Hepatocyte (in vitro differentiated cells): ENCODE measurements around the gene STAT5A. TPM values are rescaled to one million over a fixed set of nuclear protein-coding genes. Genes with fewer than 3 reads are reported as not detected.

Experiments
- DNase-seq: peaks from one replicate; pipeline ENCODE4 v3.0.0-alpha.2; 2016; ENCODE audit warnings: low spot score
- H2AFZ ChIP-seq: fragments of 200-600 bp; sonication (generic); 2 replicates; pipeline ENCODE4 v1.6.0; 2016; ENCODE audit warnings: antibody characterized with exemption, mild to moderate bottlenecking
- H3K27ac ChIP-seq: fragments of 200-600 bp; sonication (generic); 2 replicates; pipeline ENCODE4 v1.5.1; 2016; ENCODE audit warnings: mild to moderate bottlenecking
- H3K27me3 ChIP-seq: fragments of 200-600 bp; sonication (generic); 2 replicates; pipeline ENCODE4 v1.6.1; 2016
- H3K36me3 ChIP-seq: fragments of 200-600 bp; sonication (generic); replicated peaks from 2 replicates; pipeline ENCODE4 v1.5.1; 2016; ENCODE audit warnings: low read depth; ENCODE audit not compliant: insufficient read depth
- H3K4me1 ChIP-seq: fragments of 200-600 bp; sonication (generic); 2 replicates; pipeline ENCODE4 v1.5.1; 2016; ENCODE audit warnings: mild to moderate bottlenecking, moderate library complexity; ENCODE audit not compliant: insufficient read depth
- H3K4me2 ChIP-seq: fragments of 200-600 bp; sonication (generic); 2 replicates; pipeline ENCODE4 v1.6.0; 2016
- H3K4me3 ChIP-seq: fragments of 200-600 bp; sonication (generic); 2 replicates; pipeline ENCODE4 v1.5.1; 2016; ENCODE audit warnings: mild to moderate bottlenecking
- H3K79me2 ChIP-seq: fragments of 200-600 bp; sonication (generic); 2 replicates; pipeline ENCODE4 v1.6.0; 2017; ENCODE audit warnings: mild to moderate bottlenecking
- H3K9me2 ChIP-seq: fragments of 200-600 bp; sonication (generic); replicated peaks from 2 replicates; pipeline ENCODE4 v1.6.0; 2017; ENCODE audit warnings: mild to moderate bottlenecking; ENCODE audit not compliant: insufficient read depth
- H3K9me3 ChIP-seq: fragments of 200-600 bp; sonication (generic); 2 replicates; pipeline ENCODE4 v1.5.1; 2016; ENCODE audit warnings: low read depth, mild to moderate bottlenecking
- H4K20me1 ChIP-seq: fragments of 200-600 bp; sonication (generic); 2 replicates; pipeline ENCODE4 v1.6.0; 2016; ENCODE audit warnings: mild to moderate bottlenecking; ENCODE audit not compliant: insufficient read depth, poor library complexity, severe bottlenecking
- EZH2 ChIP-seq: fragments of 200-600 bp; sonication (generic); IDR thresholded peaks from 2 replicates; pipeline ENCODE4 v1.6.1; 2016; ENCODE audit warnings: antibody characterized with exemption, mild to moderate bottlenecking, borderline replicate concordance
- EZH2phosphoT487 ChIP-seq: fragments of 200-600 bp; sonication (generic); IDR thresholded peaks from one replicate; pipeline ENCODE4 v1.6.1; 2018; ENCODE audit warnings: antibody characterized with exemption, mild to moderate bottlenecking, low read depth, moderate library complexity; ENCODE audit not compliant: unreplicated experiment, severe bottlenecking
- WGBS: methylation state at CpG from one replicate; pipeline ENCODE4 v1.1.6; 2016; ENCODE audit warnings: low lambda C conversion rate; ENCODE audit errors: missing lambda C conversion rate; 5-methylcytosine and 5-hydroxymethylcytosine counted together
- polyA plus RNA-seq: library from polyadenylated mRNA; unstranded; fragments of >200 nt; fragmentation: Nextera tagmentation; extraction: Ambion mirVana; gene quantifications from 2 replicates; pipeline ENCODE4 v1.2.1, GENCODE V29; 2016
- total RNA-seq: library from RNA; depleted of rRNA; stranded (reverse); fragments of >200 nt; gene quantifications from 2 replicates; pipeline ENCODE4 v1.2.3, GENCODE V29; 2014
- TF ChIP-seq, protein P1 (sequence below): fragments of 200-600 bp; sonication (generic); IDR thresholded peaks from 2 replicates; pipeline ENCODE4 v1.5.1; 2016; ENCODE audit warnings: antibody characterized with exemption, mild to moderate bottlenecking; ENCODE audit not compliant: poor library complexity

Gene STAT5A
- total and polyA plus RNA-seq, 2 experiments from 2014 or later: 5.5 to 6.1 TPM

DNA sequence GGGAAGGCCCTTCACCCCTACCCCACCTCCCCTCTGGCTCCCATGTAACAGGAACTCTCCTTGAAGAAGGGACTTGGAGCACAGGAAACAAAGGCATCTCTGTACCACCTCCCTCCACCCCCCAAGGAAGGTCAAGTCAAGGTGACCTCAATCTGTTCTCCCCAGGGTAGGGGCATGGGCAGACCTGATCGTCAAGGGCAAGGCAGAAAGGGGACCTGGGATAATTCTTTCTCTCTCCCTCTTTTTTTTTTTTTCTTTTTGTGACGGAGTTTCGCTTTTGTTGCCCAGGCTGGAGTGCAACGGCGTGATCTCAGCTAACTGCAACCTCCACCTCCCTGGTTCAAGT lies 4.3 kb upstream of the STAT5A start:
- no peak for TF ChIP-seq EZH2
- TF ChIP-seq, protein P1, sequence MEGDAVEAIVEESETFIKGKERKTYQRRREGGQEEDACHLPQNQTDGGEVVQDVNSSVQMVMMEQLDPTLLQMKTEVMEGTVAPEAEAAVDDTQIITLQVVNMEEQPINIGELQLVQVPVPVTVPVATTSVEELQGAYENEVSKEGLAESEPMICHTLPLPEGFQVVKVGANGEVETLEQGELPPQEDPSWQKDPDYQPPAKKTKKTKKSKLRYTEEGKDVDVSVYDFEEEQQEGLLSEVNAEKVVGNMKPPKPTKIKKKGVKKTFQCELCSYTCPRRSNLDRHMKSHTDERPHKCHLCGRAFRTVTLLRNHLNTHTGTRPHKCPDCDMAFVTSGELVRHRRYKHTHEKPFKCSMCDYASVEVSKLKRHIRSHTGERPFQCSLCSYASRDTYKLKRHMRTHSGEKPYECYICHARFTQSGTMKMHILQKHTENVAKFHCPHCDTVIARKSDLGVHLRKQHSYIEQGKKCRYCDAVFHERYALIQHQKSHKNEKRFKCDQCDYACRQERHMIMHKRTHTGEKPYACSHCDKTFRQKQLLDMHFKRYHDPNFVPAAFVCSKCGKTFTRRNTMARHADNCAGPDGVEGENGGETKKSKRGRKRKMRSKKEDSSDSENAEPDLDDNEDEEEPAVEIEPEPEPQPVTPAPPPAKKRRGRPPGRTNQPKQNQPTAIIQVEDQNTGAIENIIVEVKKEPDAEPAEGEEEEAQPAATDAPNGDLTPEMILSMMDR: no peak
- no peak for TF ChIP-seq EZH2phosphoT487
- Histone ChIP-seq H3K4me2 (no peak overlapping the region), H3K4me1 (peaks cover 12% of the 10 kb centered on the region), H3K4me3 (no peak overlapping the region), H4K20me1 (no peaks in the 10 kb centered on the region), H3K79me2 (no peaks in the 10 kb centered on the region), H3K9me3 (no peaks in the 10 kb centered on the region), H3K36me3 (no peaks in the 10 kb centered on the region), H3K9me2 (no peaks in the 10 kb centered on the region), H3K27me3 (peaks cover 6% of the 10 kb centered on the region), H2AFZ (no peak overlapping the region), H3K27ac (no peak overlapping the region)
- 94% methylated on average over 5 of the region's 5 CpGs for WGBS
- no peak for DNase-seq

DNA sequence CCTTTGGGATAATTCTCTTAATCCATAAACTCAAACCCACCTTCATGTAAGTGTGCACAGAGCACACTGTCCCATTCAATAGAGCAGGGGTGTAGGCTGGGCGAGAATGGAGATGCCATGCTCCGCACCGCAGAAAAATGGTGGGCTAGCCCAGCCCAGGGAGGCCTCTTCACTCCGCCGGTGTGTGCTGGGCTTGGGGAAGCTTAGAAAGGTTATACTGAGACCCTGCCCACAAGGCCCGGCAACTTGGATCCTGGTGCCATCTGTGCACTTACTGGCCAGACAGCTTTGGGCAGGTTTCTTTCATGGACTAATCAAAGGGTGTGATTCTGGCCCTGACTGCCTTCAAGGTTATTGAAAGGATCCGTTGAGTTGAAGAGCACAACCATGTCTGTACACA lies 3.7 kb upstream of the STAT5A start:
- DNase-seq: no peak
- Histone ChIP-seq H3K79me2 (no peaks in the 10 kb centered on the region), H3K9me3 (no peaks in the 10 kb centered on the region), H3K27ac (no peak overlapping the region), H3K27me3 (peaks cover 6% of the 10 kb centered on the region), H2AFZ (no peak overlapping the region), H4K20me1 (no peaks in the 10 kb centered on the region), H3K36me3 (no peaks in the 10 kb centered on the region), H3K4me2 (no peak overlapping the region), H3K9me2 (no peaks in the 10 kb centered on the region), H3K4me1 (peaks cover 12% of the 10 kb centered on the region), H3K4me3 (no peak overlapping the region)
- 97% methylated on average over 7 of the region's 7 CpGs for WGBS
- TF ChIP-seq, protein P1: no peak
- TF ChIP-seq EZH2 (no peak), EZH2phosphoT487 (no peak)

DNA sequence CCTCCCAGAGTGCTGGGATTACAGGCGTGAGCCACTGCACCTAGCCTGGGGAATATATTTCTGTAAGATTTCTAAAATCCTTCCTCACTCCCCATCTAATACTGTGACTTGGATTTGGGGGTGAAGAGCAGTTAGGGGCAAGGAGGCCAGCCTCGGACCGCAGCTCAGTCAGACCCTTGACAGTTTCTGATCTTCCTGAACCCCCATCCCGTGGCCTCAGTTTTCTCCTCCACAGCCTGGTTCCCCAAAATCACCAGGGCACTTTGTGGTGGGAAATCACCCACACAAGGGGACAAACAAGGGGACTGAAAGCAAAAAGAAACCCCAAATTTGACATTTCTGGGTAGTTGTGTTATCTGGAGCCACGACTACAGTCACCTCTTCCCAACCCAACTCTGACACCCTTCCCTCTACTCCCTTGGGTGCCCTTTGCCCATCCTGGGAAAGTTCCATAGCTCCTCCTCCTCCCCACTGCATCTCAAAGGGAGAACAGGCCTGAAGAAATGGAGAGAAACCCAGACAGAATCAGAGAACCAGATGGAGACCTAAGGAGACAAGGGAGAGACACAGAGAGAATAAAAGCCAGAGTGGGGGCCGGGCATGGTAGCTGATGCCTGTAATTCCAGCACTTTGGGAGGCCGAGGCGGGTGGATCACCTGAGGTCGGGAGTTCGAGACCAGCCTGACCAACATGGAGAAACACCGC lies 2.8 kb upstream of the STAT5A start:
- Histone ChIP-seq H4K20me1 (no peaks in the 10 kb centered on the region), H3K4me1 (peaks cover 12% of the 10 kb centered on the region), H3K79me2 (no peaks in the 10 kb centered on the region), H3K27me3 (peaks cover 6% of the 10 kb centered on the region), H2AFZ (no peak overlapping the region), H3K36me3 (no peaks in the 10 kb centered on the region), H3K4me2 (no peak overlapping the region), H3K27ac (no peak overlapping the region), H3K9me2 (no peaks in the 10 kb centered on the region), H3K4me3 (no peak overlapping the region), H3K9me3 (no peaks in the 10 kb centered on the region)
- no peak for TF ChIP-seq EZH2
- no peak for TF ChIP-seq EZH2phosphoT487
- TF ChIP-seq, protein P1: no peak
- 92% methylated on average over 11 of the region's 11 CpGs for WGBS
- no peak for DNase-seq
